Measurements from ENCODE around the gene MMP17.

DNA sequence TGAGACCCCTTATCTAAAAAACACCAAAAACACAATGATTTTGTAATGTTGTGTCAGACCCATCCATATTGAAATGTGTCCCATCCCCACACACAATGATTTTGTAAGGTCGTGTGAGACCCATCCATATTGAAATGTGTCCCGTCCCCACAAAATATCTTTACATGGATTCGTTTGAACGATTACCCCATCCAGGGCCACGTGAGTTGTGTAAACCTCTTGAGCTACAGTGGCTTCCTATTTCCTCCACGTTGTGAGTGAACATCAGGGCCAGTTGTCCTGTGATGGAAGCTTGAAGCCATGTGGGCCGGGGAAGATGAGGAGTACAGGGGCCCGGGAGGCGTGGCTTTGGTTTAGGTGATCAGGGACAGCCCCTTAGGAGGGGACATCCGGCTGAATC lies 39.3 kb downstream of the MMP17 start:
- no peak for TF ChIP-seq SP7 (tag by site-specific recombination; IDR thresholded peaks at IDR 0.05)
- TF ChIP-seq, protein P1, sequence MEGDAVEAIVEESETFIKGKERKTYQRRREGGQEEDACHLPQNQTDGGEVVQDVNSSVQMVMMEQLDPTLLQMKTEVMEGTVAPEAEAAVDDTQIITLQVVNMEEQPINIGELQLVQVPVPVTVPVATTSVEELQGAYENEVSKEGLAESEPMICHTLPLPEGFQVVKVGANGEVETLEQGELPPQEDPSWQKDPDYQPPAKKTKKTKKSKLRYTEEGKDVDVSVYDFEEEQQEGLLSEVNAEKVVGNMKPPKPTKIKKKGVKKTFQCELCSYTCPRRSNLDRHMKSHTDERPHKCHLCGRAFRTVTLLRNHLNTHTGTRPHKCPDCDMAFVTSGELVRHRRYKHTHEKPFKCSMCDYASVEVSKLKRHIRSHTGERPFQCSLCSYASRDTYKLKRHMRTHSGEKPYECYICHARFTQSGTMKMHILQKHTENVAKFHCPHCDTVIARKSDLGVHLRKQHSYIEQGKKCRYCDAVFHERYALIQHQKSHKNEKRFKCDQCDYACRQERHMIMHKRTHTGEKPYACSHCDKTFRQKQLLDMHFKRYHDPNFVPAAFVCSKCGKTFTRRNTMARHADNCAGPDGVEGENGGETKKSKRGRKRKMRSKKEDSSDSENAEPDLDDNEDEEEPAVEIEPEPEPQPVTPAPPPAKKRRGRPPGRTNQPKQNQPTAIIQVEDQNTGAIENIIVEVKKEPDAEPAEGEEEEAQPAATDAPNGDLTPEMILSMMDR (tag by site-specific recombination; IDR thresholded peaks at IDR 0.05): no peak
- TF ChIP-seq ZNF398 (tag by site-specific recombination; IDR thresholded peaks at IDR 0.05): no peak
- no peak for TF ChIP-seq ZBTB7A (tag by site-specific recombination; IDR thresholded peaks at IDR 0.05; ENCODE audit: low read depth)
- TF ChIP-seq, protein P2, sequence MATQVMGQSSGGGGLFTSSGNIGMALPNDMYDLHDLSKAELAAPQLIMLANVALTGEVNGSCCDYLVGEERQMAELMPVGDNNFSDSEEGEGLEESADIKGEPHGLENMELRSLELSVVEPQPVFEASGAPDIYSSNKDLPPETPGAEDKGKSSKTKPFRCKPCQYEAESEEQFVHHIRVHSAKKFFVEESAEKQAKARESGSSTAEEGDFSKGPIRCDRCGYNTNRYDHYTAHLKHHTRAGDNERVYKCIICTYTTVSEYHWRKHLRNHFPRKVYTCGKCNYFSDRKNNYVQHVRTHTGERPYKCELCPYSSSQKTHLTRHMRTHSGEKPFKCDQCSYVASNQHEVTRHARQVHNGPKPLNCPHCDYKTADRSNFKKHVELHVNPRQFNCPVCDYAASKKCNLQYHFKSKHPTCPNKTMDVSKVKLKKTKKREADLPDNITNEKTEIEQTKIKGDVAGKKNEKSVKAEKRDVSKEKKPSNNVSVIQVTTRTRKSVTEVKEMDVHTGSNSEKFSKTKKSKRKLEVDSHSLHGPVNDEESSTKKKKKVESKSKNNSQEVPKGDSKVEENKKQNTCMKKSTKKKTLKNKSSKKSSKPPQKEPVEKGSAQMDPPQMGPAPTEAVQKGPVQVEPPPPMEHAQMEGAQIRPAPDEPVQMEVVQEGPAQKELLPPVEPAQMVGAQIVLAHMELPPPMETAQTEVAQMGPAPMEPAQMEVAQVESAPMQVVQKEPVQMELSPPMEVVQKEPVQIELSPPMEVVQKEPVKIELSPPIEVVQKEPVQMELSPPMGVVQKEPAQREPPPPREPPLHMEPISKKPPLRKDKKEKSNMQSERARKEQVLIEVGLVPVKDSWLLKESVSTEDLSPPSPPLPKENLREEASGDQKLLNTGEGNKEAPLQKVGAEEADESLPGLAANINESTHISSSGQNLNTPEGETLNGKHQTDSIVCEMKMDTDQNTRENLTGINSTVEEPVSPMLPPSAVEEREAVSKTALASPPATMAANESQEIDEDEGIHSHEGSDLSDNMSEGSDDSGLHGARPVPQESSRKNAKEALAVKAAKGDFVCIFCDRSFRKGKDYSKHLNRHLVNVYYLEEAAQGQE (tag by site-specific recombination; IDR thresholded peaks at IDR 0.05): no peak
- TF ChIP-seq ZNF10 (tag by site-specific recombination; IDR thresholded peaks at IDR 0.05): no peak
- TF ChIP-seq ZNF239 (tag by site-specific recombination; IDR thresholded peaks at IDR 0.05): no peak
